ENCODE results near the gene CFAP410. TPM values are rescaled to one million over a fixed set of nuclear protein-coding genes. Genes with fewer than 3 reads are reported as not detected.

The CFAP410 gene
- total and polyA plus RNA-seq, 12 donors: 10.9 to 34.7 (median 13.9) TPM

DNA sequence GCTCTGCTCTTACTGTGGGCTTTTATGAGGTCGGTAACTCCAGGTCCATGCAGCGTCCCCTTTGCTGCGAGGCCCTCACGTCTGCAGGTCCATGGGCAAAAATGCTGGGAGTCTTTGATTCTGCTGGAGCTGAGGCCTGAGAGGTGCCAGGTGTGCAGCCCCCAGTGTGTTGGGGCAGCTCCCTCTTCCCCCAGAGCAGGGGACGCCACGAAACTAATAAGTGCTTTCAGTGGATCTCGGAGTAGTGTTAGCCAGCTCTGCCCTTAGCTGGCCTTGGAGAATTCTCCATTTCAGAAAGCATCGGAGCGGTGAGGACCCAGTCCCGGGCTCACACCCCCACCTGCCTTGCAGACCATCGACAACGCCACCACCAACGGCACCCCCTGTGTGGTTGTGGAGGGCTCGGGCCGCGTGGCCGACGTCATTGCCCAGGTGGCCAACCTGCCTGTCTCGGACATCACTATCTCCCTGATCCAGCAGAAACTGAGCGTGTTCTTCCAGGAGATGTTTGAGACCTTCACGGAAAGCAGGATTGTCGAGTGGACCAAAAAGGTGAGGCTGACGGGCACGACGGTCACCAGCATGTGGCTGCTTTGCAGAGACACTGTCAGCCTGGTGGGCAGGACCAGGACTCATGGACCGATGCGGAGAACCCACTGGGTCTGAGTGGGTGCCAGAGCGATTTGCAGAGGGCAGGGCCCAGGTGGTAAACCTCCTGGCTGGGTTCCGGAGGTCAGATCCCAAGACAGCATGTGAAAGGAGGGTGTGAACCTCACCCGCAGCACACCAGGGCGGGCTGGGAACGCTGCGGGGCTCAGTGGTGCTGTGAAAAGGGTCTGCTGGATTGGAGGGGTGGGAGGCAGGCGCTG lies 39.7 kb upstream of the CFAP410 start:
- 89 to 92% methylated on average over 34 of the region's 34 CpGs for WGBS, 2 donors

GRCh38 chr21:44377922-44378645 lies 38.9 kb upstream of the CFAP410 start:
- Histone ChIP-seq H3K27me3 (peaks cover 0 to 67% (median 19%) of the 10 kb centered on the region in 7 donors), H3K4me3 (no peak overlapping the region), H3K36me3 (peaks cover 0 to 48% (median 0%) of the 10 kb centered on the region in 9 donors), H3K4me1 (peaks cover 0 to 27% (median 0%) of the 10 kb centered on the region in 9 donors), H3K9me3 (peaks cover 0 to 3% (median 0%) of the 10 kb centered on the region in 11 donors), H3K27ac (no peak overlapping the region)
- DNase-seq (no peak), ATAC-seq (no peak)
- intact Hi-C loops (cut with DNase I): no loop called here
- TF ChIP-seq, protein P1, sequence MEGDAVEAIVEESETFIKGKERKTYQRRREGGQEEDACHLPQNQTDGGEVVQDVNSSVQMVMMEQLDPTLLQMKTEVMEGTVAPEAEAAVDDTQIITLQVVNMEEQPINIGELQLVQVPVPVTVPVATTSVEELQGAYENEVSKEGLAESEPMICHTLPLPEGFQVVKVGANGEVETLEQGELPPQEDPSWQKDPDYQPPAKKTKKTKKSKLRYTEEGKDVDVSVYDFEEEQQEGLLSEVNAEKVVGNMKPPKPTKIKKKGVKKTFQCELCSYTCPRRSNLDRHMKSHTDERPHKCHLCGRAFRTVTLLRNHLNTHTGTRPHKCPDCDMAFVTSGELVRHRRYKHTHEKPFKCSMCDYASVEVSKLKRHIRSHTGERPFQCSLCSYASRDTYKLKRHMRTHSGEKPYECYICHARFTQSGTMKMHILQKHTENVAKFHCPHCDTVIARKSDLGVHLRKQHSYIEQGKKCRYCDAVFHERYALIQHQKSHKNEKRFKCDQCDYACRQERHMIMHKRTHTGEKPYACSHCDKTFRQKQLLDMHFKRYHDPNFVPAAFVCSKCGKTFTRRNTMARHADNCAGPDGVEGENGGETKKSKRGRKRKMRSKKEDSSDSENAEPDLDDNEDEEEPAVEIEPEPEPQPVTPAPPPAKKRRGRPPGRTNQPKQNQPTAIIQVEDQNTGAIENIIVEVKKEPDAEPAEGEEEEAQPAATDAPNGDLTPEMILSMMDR (IDR thresholded peaks at IDR 0.05): no peak
- 71 to 74% methylated on average over 21 to 22 of the region's 22 CpGs for WGBS, 2 donors

More for the DNA sequence above, 39.7 kb upstream of the CFAP410 start:
- peaks cover 0 to 22% (median 0%) of the 10 kb centered on the region in 9 donors for H3K4me1 ChIP-seq
- no peak overlapping the region for H3K4me3 ChIP-seq
- H3K27me3 ChIP-seq: peaks cover 0 to 67% (median 19%) of the 10 kb centered on the region in 7 donors
- DNase-seq (no peak), ATAC-seq (no peak)
- intact Hi-C loops (cut with DNase I): no loop called here
- H3K27ac ChIP-seq: no peak overlapping the region
- H3K36me3 ChIP-seq: peaks cover 0 to 56% (median 0%) of the 10 kb centered on the region in 9 donors
- peaks cover 0 to 9% (median 2%) of the 10 kb centered on the region in 11 donors for H3K9me3 ChIP-seq
- TF ChIP-seq, protein P1 (IDR thresholded peaks at IDR 0.05): no peak

DNA sequence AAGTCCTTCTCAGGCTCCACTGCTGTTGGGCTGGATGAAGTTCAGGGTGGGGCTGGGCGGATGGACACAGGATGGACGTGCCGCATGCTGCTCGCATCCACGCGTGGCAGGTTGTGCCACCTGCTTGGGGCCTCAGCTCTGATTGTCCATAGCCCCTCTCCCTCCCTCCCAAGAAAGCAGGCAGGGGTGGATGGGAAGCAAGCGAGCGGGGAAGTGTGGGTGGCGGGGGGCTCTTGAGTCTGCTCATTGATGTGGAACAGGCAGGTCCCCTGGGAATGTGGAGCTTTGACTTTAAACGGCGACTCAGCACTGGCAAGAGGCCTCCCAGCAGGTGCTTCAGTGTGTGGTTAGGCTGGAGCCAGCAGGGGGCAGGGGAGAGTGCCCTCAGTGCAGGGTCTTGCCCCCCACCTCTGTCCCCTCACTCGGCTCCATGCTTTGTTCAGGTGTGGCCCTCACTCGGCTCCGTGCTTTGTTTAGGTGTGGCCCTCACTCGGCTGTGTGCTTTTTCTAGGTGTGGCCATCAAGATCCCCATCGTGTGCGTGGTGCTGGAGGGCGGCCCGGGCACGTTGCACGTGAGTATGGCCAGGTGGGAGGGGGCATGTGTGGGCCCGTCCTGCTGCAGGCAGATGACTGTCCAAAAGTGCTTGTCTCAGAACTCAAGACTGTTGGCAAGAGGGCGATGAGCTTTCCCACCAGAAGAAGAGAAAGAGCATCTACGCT lies 38.2 kb upstream of the CFAP410 start:
- peaks cover 0 to 27% (median 0%) of the 10 kb centered on the region in 9 donors for H3K4me1 ChIP-seq
- no peak for ATAC-seq
- TF ChIP-seq, protein P1 (IDR thresholded peaks at IDR 0.05): peak in 1 of 9 donors; percentile 6
- H3K27ac ChIP-seq: no peak overlapping the region
- WGBS, 2 donors: 68 to 73% methylated on average over 24 of the region's 24 CpGs
- H3K9me3 ChIP-seq: peaks cover 0 to 3% (median 0%) of the 10 kb centered on the region in 11 donors
- DNase-seq: no peak
- H3K27me3 ChIP-seq: peaks cover 0 to 71% (median 19%) of the 10 kb centered on the region in 7 donors
- peaks cover 0 to 41% (median 0%) of the 10 kb centered on the region in 9 donors for H3K36me3 ChIP-seq
- H3K4me3 ChIP-seq: no peak overlapping the region
- intact Hi-C loops (cut with DNase I): no loop called here

- no peak overlapping the region for H3K27ac ChIP-seq
- H3K9me3 ChIP-seq: peaks cover 0 to 3% (median 0%) of the 10 kb centered on the region in 11 donors
- 84 to 90% methylated on average over 9 of the region's 9 CpGs for WGBS, 2 donors
- DNase-seq (no peak), ATAC-seq (no peak)
- H3K27me3 ChIP-seq: peaks cover 0 to 76% (median 19%) of the 10 kb centered on the region in 7 donors
- intact Hi-C loops (cut with DNase I): no loop called here
- H3K36me3 ChIP-seq: peaks cover 0 to 40% (median 0%) of the 10 kb centered on the region in 9 donors
- peaks cover 0 to 27% (median 0%) of the 10 kb centered on the region in 9 donors for H3K4me1 ChIP-seq
- no peak overlapping the region for H3K4me3 ChIP-seq
- TF ChIP-seq, protein P1 (IDR thresholded peaks at IDR 0.05): no peak
These were observed 37.4 kb upstream of the CFAP410 start for GRCh38 chr21:44376606-44377005.

Measured in heart right ventricle (tissue), 16 donors.